HepG2 (cell line): Measurements from ENCODE around the gene IFIT1. TPM values are rescaled to one million over a fixed set of nuclear protein-coding genes. Genes with fewer than 3 reads are reported as not detected.
A peak's percentile ranks its signal among the peaks of the same experiment; 100 is the strongest.

Experiments
- AHR ChIP-seq: IDR thresholded peaks from 2 replicates; pipeline ENCODE4 v1.6.1; 2018; ENCODE audit warnings: missing genetic modification reagents, missing compliant biosample characterization
- ARHGAP35 ChIP-seq: sonication (generic); formaldehyde crosslinking; IDR thresholded peaks from 2 replicates; pipeline ENCODE4 v1.9.0; 2022; ENCODE audit warnings: mild to moderate bottlenecking, inconsistent platforms, moderate library complexity, missing genetic modification reagents, borderline replicate concordance
- DNMT3B ChIP-seq: conservative IDR thresholded peaks from 2 replicates; pipeline ENCODE4 v1.6.1; 2016; ENCODE audit warnings: missing biosample characterization, control low read depth
- HDAC6 ChIP-seq: fragments of 200-600 bp; sonication (generic); IDR thresholded peaks from 2 replicates; pipeline ENCODE4 v1.7.0; 2017; ENCODE audit warnings: mild to moderate bottlenecking, antibody characterized with exemption, low read length, low read depth
- NONO ChIP-seq, 2 experiments: fragments of 450-650 bp in 1 of 2; sonication (generic) in 1 of 2; formaldehyde crosslinking in 1 of 2; IDR thresholded peaks in 1 of 2; conservative IDR thresholded peaks in 1 of 2; 2 replicates each; pipeline versions ENCODE4 v1.6.1 to v1.8.0; 2017 to 2022; ENCODE audit warnings: mild to moderate bottlenecking in 1 of 2, missing genetic modification reagents in 1 of 2, moderate library complexity in 1 of 2
- RFX3 ChIP-seq: IDR thresholded peaks from 2 replicates; pipeline ENCODE4 v1.6.1; 2016; ENCODE audit warnings: missing biosample characterization, missing genetic modification reagents
- TARDBP ChIP-seq: sonication (generic); formaldehyde crosslinking; IDR thresholded peaks from 2 replicates; pipeline ENCODE4 v1.8.0; 2022; ENCODE audit warnings: mild to moderate bottlenecking, missing genetic modification reagents
- ZBTB20 ChIP-seq: sonication (generic); formaldehyde crosslinking; IDR thresholded peaks from 2 replicates; pipeline ENCODE4 v1.8.1; 2023; ENCODE audit warnings: missing genetic modification reagents, low read depth, mild to moderate bottlenecking, borderline replicate concordance
- ZNF207 ChIP-seq: fragments of 450-650 bp; IDR thresholded peaks from 2 replicates; pipeline ENCODE4 v1.6.1; 2016; ENCODE audit warnings: antibody characterized with exemption, borderline replicate concordance
- ZNF530 ChIP-seq: sonication (generic); formaldehyde crosslinking; IDR thresholded peaks from 2 replicates; pipeline ENCODE4 v1.5.0; 2020; ENCODE audit warnings: low read depth, mild to moderate bottlenecking, missing genetic modification reagents
- ZNF678 ChIP-seq: sonication (generic); formaldehyde crosslinking; IDR thresholded peaks from 2 replicates; pipeline ENCODE4 v1.4.0; 2020; ENCODE audit warnings: mild to moderate bottlenecking, missing genetic modification reagents
- ZNF792 ChIP-seq: IDR thresholded peaks from 2 replicates; pipeline ENCODE4 v1.6.1; 2016
- polyA plus RNA-seq, 8 experiments: library from polyadenylated mRNA; depleted of rRNA in 3 of 8; stranded (reverse) in 7 of 8; unstranded in 1 of 8; fragments of >200 nt; fragmentation: Illumina TruSeq in 4 of 8; extraction: Trizol in 4 of 8; gene quantifications; 2 replicates each; pipeline versions ENCODE4 v1.2.1 to v1.2.3, GENCODE V29; 2011 to 2016; ENCODE audit warnings: low read depth in 4 of 8, missing spikeins in 1 of 8, mixed read lengths in 1 of 8; ENCODE audit not compliant: insufficient read depth in 1 of 8
- total RNA-seq, 5 experiments: library from RNA; depleted of rRNA; stranded (reverse); fragments of >200 nt; fragmentation: Illumina TruSeq; extraction: Trizol; gene quantifications; 2 replicates each; pipeline ENCODE4 v1.2.3, GENCODE V29; 2016; ENCODE audit warnings: low read depth in 1 of 5
- TF ChIP-seq, protein P1 (sequence below): sonication (generic); formaldehyde crosslinking; IDR thresholded peaks from 2 replicates; pipeline ENCODE4 v1.5.1; 2020; ENCODE audit warnings: mild to moderate bottlenecking, missing genetic modification reagents, borderline replicate concordance
- TF ChIP-seq, protein P2 (sequence below): sonication (generic); formaldehyde crosslinking; IDR thresholded peaks from 2 replicates; pipeline ENCODE4 v1.5.0; 2020; ENCODE audit warnings: mild to moderate bottlenecking, low read depth, missing genetic modification reagents, borderline replicate concordance
- TF ChIP-seq, protein P3 (sequence below): sonication (generic); formaldehyde crosslinking; IDR thresholded peaks from 2 replicates; pipeline ENCODE4 v1.8.0; 2022; ENCODE audit warnings: mild to moderate bottlenecking, missing genetic modification reagents
- TF ChIP-seq, protein P4 (sequence below): sonication (generic); formaldehyde crosslinking; IDR thresholded peaks from 2 replicates; pipeline ENCODE4 v1.8.1; 2023; ENCODE audit warnings: mild to moderate bottlenecking, missing genetic modification reagents

IFIT1 gene
- total and polyA plus RNA-seq, 2 of the 13 experiments (the other 11 are each of a cell fraction or from before 2014, with no cell fraction given): 1.5 to 5.5 TPM

DNA sequence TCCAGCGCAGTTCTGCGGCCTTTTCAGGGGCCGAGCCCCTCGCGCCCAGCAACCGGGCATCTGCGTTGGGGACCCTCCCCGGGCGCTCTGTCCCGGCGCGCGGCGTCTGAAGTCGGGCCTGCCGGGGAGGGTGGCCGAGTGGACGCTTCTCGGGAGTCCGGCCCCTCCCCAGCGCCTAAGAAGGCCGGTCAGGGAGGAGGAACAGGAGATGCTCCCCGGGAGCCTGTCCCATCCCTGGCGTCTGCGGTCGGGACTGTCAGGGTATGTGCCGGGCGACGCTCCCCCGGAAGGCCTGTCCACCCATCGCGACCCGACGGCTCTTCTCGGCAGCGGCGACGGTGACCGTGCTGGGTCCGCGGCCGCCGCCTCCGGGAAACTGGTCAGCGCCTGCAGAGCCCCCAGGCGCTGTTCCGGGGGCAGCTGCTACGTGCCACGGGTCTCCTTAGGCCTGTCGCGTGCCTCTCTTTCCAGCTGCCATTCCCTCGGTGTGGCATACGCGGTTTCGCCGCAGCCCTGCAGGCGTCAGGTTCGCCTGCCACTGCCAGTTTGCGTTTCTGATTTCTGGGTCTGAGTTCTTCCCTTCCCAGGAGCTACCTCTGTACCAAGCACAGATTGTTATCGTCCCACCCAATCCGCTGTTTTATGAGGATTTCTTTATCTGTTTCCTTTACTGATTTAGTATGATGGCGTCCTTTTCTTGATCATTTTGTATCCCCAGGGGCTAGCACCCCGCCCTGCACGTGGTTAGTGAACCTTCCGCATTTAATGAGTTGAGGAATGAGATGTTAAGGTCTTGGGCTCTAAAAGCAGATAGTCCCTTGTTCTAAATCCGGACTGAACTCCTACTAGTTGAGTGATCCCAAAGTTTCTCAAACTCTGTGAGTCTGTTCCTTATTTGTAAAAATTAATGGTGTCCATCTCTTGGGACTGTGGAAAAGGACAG lies 22.7 kb downstream of the IFIT1 start (continued):
- TF ChIP-seq, protein P1, sequence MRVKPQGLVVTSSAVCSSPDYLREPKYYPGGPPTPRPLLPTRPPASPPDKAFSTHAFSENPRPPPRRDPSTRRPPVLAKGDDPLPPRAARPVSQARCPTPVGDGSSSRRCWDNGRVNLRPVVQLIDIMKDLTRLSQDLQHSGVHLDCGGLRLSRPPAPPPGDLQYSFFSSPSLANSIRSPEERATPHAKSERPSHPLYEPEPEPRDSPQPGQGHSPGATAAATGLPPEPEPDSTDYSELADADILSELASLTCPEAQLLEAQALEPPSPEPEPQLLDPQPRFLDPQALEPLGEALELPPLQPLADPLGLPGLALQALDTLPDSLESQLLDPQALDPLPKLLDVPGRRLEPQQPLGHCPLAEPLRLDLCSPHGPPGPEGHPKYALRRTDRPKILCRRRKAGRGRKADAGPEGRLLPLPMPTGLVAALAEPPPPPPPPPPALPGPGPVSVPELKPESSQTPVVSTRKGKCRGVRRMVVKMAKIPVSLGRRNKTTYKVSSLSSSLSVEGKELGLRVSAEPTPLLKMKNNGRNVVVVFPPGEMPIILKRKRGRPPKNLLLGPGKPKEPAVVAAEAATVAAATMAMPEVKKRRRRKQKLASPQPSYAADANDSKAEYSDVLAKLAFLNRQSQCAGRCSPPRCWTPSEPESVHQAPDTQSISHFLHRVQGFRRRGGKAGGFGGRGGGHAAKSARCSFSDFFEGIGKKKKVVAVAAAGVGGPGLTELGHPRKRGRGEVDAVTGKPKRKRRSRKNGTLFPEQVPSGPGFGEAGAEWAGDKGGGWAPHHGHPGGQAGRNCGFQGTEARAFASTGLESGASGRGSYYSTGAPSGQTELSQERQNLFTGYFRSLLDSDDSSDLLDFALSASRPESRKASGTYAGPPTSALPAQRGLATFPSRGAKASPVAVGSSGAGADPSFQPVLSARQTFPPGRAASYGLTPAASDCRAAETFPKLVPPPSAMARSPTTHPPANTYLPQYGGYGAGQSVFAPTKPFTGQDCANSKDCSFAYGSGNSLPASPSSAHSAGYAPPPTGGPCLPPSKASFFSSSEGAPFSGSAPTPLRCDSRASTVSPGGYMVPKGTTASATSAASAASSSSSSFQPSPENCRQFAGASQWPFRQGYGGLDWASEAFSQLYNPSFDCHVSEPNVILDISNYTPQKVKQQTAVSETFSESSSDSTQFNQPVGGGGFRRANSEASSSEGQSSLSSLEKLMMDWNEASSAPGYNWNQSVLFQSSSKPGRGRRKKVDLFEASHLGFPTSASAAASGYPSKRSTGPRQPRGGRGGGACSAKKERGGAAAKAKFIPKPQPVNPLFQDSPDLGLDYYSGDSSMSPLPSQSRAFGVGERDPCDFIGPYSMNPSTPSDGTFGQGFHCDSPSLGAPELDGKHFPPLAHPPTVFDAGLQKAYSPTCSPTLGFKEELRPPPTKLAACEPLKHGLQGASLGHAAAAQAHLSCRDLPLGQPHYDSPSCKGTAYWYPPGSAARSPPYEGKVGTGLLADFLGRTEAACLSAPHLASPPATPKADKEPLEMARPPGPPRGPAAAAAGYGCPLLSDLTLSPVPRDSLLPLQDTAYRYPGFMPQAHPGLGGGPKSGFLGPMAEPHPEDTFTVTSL (CRISPR knock-in tag): no peak
- TF ChIP-seq RFX3 (CRISPR knock-in tag) (no peak), ZNF207 (no peak), DNMT3B (CRISPR knock-in tag) (no peak), HDAC6 (no peak), AHR (CRISPR knock-in tag) (no peak), ARHGAP35 (CRISPR knock-in tag) (no peak), TARDBP (CRISPR knock-in tag) (0 out of 2 replicates have a peak, but pooled peaks have one; percentile 42), ZNF530 (CRISPR knock-in tag) (no peak), ZBTB20 (CRISPR knock-in tag) (peak; percentile 74; the same call in 1 of the 2 replicates), ZNF678 (CRISPR knock-in tag) (peak; percentile 65; the same call in 1 of the 2 replicates), NONO (IDR thresholded peaks at IDR 0.05) (no peak), NONO (CRISPR knock-in tag; conservative IDR thresholded peaks at IDR 0.05) (0 out of 2 replicates have a peak, but pooled peaks have one; percentile 38), ZNF792 (CRISPR knock-in tag) (0 out of 2 replicates have a peak, but pooled peaks have one; percentile 16)
- TF ChIP-seq, protein P2, sequence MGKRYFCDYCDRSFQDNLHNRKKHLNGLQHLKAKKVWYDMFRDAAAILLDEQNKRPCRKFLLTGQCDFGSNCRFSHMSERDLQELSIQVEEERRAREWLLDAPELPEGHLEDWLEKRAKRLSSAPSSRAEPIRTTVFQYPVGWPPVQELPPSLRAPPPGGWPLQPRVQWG (CRISPR knock-in tag): no peak
- TF ChIP-seq, protein P3, sequence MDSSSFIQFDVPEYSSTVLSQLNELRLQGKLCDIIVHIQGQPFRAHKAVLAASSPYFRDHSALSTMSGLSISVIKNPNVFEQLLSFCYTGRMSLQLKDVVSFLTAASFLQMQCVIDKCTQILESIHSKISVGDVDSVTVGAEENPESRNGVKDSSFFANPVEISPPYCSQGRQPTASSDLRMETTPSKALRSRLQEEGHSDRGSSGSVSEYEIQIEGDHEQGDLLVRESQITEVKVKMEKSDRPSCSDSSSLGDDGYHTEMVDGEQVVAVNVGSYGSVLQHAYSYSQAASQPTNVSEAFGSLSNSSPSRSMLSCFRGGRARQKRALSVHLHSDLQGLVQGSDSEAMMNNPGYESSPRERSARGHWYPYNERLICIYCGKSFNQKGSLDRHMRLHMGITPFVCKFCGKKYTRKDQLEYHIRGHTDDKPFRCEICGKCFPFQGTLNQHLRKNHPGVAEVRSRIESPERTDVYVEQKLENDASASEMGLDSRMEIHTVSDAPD (CRISPR knock-in tag): no peak
- TF ChIP-seq, protein P4, sequence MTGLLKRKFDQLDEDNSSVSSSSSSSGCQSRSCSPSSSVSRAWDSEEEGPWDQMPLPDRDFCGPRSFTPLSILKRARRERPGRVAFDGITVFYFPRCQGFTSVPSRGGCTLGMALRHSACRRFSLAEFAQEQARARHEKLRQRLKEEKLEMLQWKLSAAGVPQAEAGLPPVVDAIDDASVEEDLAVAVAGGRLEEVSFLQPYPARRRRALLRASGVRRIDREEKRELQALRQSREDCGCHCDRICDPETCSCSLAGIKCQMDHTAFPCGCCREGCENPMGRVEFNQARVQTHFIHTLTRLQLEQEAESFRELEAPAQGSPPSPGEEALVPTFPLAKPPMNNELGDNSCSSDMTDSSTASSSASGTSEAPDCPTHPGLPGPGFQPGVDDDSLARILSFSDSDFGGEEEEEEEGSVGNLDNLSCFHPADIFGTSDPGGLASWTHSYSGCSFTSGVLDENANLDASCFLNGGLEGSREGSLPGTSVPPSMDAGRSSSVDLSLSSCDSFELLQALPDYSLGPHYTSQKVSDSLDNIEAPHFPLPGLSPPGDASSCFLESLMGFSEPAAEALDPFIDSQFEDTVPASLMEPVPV (CRISPR knock-in tag): peak; percentile 74
